Medulla oblongata (tissue), 1 donor: ENCODE data around the gene ASAP2.

Source experiments
- DNase-seq: peaks from one replicate; pipeline ENCODE4 v3.0.0-alpha.2; 2015; ENCODE audit errors: extremely low spot score

The ASAP2 gene

GRCh38 chr2:9179572-9180201, 26.9 kb upstream of the ASAP2 start:
- DNase-seq = no peak

- no peak for DNase-seq
Measured at GRCh38 chr2:9184361-9184760, 22.3 kb upstream of the ASAP2 start.

- DNase-seq = no peak
Measured at GRCh38 chr2:9187620-9188214, 18.9 kb upstream of the ASAP2 start.

- no peak for DNase-seq
Measured at GRCh38 chr2:9188823-9189222, 17.8 kb upstream of the ASAP2 start.

- no peak for DNase-seq
Measured at GRCh38 chr2:9189901-9190300, 16.7 kb upstream of the ASAP2 start.

- peak; percentile 70 for DNase-seq
Measured at GRCh38 chr2:9191041-9191481, 15.6 kb upstream of the ASAP2 start.

GRCh38 chr2:9192712-9193111, 13.9 kb upstream of the ASAP2 start:
- DNase-seq = no peak

GRCh38 chr2:9194352-9194751, 12.3 kb upstream of the ASAP2 start:
- no peak for DNase-seq

- DNase-seq = no peak
Measured at GRCh38 chr2:9196637-9197036, 10.0 kb upstream of the ASAP2 start.

GRCh38 chr2:9197916-9198315, 8.7 kb upstream of the ASAP2 start:
- no peak for DNase-seq

GRCh38 chr2:9199716-9200632, 6.6 kb upstream of the ASAP2 start:
- DNase-seq = no peak

GRCh38 chr2:9200633-9201015, 6.0 kb upstream of the ASAP2 start:
- DNase-seq = no peak

GRCh38 chr2:9201185-9201891, 5.3 kb upstream of the ASAP2 start:
- no peak for DNase-seq

GRCh38 chr2:9203006-9203405, 3.6 kb upstream of the ASAP2 start:
- DNase-seq = no peak

- no peak for DNase-seq
Measured at GRCh38 chr2:9203876-9204275, 2.7 kb upstream of the ASAP2 start.

- no peak for DNase-seq
Measured at GRCh38 chr2:9204939-9205338, 1.7 kb upstream of the ASAP2 start.

GRCh38 chr2:9205486-9205885, 1.1 kb upstream of the ASAP2 start:
- DNase-seq = no peak

- no peak for DNase-seq
Measured at GRCh38 chr2:9206991-9207640, 504 bp downstream of the ASAP2 start.

- peak; percentile 24 for DNase-seq
Measured at GRCh38 chr2:9207641-9208311, 1.2 kb downstream of the ASAP2 start.

GRCh38 chr2:9208875-9209274, 2.3 kb downstream of the ASAP2 start:
- DNase-seq = no peak

GRCh38 chr2:9210030-9210429, 3.4 kb downstream of the ASAP2 start:
- no peak for DNase-seq
